22Rv1 (cell line): ENCODE data around the gene PINK1.

ENCODE experiments used
- CTCF ChIP-seq: fragments of 450-650 bp; IDR thresholded peaks from 2 replicates; pipeline ENCODE4 v1.5.1; 2017; ENCODE audit warnings: mild to moderate bottlenecking
- ZFX ChIP-seq: fragments of 450-650 bp; IDR thresholded peaks from 2 replicates; pipeline ENCODE4 v1.6.1; 2017; ENCODE audit warnings: antibody characterized with exemption, borderline replicate concordance

- TF ChIP-seq CTCF, result no peak
- no peak for TF ChIP-seq ZFX
Observed at GRCh38 chr1:20680269-20680668, 47.0 kb downstream of the PINK1 start.
